IPS-11a (cell line): Measurements from ENCODE around the gene THADA.
A peak's percentile ranks its signal among the peaks of the same experiment; 100 is the strongest.

Experiments
- H3K4me3 ChIP-seq: one replicate; pipeline ENCODE4 v1.5.1; 2013; ENCODE audit warnings: low read depth, low read length, control low read depth

THADA gene

GRCh38 chr2:43255296-43255910 is 340.4 kb downstream of the THADA start:
- H3K4me3 ChIP-seq = no peak overlapping the region

DNA sequence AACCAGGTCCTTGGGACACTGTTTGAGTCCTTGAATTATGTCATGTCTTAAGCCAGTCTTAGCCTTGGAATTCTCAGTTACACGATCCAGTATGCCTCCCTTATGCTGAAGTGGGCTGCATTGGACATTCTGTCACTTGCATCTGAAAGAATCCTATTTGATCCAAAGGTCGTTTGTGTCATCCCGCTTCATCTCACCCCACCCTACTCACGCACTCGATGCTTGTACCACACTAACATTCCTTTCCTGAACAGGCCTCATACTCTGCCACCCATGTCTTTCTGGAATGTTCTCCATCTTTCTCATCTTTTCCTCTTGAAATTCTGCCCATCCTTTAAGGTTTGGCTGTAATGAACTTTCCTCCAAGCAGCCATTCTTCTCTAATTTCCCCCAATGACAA is 341.5 kb downstream of the THADA start:
- H3K4me3 ChIP-seq = no peak overlapping the region

DNA sequence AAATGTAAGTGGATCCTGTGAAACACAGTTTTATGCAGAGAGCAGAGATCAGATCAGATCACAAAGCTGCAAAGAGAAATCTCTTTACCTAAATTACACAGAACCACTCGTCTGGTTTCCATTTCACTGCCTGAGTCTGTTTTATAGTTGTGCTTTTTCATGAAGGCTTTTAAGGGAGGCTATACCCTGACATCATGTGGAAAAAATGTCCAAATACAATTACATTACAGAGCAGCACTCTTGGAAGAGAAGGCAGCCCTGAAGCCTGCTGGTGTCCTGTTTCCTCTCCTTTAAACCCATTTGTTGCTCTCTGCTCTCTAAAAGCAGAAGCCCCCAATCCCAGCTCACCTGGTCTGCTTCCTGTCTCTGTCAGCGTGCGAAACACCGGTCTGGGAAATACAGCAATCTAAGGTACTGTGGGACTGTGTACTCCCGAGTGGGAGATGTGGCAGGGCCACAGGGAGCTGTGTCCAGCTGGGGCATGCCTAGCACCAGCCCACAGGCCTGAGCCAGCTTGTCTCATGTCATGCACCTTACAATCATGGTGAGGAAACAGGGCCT is 344.6 kb downstream of the THADA start:
- no peak overlapping the region for H3K4me3 ChIP-seq

GRCh38 chr2:43250015-43250414 is 345.8 kb downstream of the THADA start:
- no peak overlapping the region for H3K4me3 ChIP-seq

- no peak overlapping the region for H3K4me3 ChIP-seq
Measured at GRCh38 chr2:43248621-43249020, 347.2 kb downstream of the THADA start.

DNA sequence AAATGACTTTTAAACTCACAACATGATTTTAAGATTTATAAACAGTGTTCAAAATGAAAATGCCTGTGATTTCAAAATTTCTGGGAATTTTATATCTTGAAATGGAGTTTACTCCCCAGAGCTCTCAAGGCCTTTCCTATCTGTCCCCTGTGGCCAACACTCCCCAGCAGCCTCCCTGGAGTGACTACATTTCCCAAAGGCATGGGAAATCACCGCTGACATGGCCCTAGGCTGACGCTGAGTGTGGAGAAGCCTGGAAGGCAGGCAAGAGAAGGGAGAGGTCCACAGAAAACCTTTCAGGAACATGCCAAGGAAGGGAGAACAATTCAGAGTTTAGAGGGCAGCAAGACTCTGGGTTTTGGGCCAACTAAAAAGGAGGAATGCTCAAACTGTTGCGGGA is 349.2 kb downstream of the THADA start:
- no peak overlapping the region for H3K4me3 ChIP-seq

DNA sequence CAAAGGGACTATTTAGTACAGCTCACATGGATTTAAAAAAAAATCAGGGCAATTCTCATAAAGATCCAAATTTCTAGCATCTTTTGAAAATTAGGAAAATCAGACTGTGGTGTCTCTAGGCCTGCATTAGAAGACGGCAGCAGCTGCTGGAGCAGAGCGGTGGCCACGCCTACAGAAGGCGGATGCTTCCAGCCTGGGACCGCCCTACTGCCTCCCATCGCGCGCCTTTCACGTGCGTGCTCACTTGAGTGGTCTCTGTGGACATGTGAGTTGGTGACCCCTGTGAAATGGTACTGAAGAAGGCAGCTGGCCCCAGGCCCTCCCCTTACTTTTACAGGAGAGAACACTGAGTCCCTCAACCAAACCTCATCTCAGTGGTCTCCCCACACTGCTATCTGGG is 354.3 kb downstream of the THADA start:
- no peak overlapping the region for H3K4me3 ChIP-seq

- H3K4me3 ChIP-seq = no peak overlapping the region
Measured at GRCh38 chr2:43240766-43241150, 355.1 kb downstream of the THADA start.

DNA sequence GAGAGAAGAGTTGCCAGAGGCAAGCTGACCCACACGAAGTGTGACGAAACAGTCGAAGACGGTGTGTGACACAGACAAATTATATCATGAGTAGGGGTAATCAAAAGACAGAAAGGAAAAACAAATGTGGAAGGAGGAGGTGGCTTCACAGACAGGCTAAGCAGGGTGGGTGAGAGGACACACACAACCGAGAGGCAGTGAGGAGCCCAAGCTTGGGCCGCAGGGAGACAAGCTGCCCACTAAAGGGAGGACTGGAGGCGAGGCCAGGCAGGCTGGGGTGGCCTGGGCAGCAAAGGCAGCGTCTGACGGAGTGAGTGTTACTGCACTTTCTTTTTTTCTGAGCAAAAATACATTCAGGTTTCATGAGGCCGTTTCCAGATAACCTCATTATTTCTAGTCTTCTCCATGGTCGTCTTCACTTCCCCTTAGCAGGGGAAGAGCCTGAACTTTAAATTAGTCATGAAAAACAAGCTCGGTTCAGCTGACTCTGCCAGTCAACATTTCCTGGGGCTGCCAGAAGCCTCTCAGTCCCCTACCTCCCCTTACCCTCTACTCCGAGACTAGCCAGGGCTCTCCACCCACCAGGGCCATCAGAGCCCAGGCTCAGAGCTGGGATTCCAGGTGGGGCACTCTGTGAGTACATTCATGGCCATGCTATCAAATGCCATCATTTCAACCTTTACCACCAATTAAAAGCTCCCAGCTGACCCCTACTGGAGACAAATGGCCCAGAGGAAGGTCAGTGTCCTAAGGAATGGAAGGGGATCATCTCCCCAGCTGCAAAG is 355.7 kb downstream of the THADA start:
- H3K4me3 ChIP-seq = no peak overlapping the region

DNA sequence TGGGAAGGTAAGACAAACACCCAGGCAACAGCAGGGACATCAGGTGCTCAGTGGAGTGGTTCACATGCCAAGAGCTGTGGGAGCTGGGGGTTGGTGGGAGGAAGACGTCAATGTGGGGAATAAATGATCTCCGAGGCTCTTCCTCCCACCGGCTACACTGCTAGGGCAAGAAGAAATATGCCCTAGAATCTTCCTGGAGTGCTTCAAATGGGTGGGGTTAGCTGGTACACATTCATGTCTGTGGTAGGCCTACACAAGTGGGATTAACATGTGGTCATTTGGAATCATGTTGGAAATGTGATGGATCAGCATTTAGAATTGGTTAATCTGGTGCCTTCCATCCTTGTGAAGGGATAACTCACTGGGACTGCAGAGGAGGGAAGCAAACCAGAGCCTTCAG is 357.0 kb downstream of the THADA start:
- no peak overlapping the region for H3K4me3 ChIP-seq

DNA sequence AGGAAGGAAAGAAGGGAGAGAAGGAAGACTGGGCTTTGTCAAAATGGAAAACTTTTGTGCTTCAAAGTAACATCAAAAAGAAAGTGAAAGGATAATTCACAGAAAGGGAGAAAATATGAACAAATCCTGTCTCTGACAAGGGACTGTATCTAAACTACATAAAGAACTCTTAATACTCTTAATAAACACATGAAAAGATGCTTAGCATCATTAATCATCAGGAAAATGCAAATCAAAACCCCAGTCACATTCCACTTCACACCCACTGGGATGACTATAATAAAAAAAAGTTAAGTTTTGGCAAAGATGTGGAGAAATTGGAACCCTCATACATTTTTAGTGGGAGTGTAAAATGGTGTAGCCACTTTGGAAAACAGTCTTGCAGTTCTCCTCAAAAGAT is 357.7 kb downstream of the THADA start:
- H3K4me3 ChIP-seq = no peak overlapping the region

DNA sequence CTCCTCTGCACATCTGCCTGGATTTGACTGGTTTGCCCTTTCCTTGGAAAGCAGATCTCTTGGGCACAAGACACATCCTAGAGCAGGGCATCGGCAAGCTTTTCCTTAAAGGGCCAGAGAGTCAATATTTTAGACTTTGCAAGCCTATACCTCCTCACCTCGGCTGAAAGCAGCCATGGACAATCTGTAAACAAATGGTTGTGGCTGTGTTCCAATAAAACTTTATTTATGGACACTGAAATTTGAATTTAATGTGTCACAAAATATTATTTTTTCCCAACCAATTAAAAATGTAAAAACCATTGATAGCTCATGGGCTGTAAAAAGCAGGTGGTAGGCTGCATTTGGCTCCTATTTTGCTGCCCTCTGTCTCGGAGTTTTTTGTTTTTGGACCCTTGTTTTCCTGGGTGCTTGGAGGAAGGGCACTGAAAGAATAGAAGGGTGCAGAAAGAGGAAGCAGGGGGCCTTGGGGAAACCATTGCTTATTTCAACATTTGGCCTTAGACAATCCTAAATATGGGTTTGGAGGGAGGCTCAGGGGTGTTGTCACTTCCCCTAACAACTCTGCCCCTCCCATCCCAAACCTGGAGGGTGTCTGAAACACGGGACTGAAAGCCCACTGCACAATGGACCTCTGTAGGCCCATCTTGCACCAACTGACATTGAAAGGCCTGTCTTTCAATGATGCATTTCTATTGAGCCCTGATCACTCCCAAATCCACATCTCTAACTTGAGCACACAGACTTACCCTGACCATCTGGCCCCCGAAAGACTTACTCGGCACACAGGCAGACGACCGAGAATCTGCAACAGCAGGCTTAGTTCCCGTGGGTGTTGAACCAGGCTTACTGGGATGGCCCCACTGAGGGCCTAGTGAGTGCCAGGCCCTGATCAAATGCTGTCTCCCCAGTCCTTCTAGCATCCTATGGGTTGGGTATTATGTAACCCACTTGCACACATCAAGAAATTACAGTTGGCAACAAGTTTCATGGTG is 362.3 kb downstream of the THADA start:
- H3K4me3 ChIP-seq = no peak overlapping the region

GRCh38 chr2:43230951-43231827 is 364.6 kb downstream of the THADA start:
- H3K4me3 ChIP-seq = no peak overlapping the region

- no peak overlapping the region for H3K4me3 ChIP-seq
Measured at GRCh38 chr2:43230351-43230885, 365.4 kb downstream of the THADA start.

- H3K4me3 ChIP-seq = no peak overlapping the region
Measured at GRCh38 chr2:43228756-43229659, 366.8 kb downstream of the THADA start.

DNA sequence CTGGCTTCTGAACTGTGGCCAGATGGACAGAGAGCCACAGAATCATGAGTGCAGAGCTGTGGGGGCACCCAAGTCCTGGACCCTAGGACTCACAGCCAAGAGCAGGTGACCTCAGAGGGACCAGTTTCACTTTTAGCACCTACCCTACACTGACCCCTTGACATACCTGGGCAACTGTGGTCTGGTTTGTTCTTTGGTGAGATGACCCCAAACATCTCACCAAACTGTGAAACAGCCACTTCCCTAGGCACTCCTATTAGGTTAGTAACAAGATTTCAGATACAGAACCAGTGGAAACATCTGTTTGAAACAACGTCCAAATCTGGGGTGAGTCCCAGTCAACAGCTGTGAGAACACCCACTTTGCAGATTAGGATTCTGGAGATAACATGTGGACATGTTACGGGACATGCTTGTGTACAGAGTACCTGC is 367.5 kb downstream of the THADA start:
- no peak overlapping the region for H3K4me3 ChIP-seq

DNA sequence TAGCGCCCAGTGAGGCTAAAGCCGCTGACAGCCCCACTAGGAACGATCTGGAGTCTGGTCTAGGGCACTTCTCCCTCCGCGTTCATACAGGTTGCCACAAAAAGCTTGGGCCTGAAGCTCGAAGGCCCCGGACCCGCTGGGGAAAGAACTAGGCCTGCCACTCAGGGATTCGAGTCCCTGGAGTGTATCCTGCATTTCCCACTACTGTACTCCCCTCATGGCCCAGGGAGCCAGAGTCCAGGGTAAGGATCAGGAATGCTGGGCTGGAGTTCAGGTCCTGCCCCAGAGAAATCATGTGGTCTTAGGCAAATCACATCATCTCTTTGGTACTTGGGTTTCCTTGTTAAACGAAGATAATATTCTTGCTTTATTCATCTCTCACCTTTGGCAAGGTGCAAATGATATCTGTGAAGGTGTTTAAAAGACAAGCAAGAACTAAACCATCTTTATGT is 368.0 kb downstream of the THADA start:
- peak overlapping the region; percentile 81 for H3K4me3 ChIP-seq

DNA sequence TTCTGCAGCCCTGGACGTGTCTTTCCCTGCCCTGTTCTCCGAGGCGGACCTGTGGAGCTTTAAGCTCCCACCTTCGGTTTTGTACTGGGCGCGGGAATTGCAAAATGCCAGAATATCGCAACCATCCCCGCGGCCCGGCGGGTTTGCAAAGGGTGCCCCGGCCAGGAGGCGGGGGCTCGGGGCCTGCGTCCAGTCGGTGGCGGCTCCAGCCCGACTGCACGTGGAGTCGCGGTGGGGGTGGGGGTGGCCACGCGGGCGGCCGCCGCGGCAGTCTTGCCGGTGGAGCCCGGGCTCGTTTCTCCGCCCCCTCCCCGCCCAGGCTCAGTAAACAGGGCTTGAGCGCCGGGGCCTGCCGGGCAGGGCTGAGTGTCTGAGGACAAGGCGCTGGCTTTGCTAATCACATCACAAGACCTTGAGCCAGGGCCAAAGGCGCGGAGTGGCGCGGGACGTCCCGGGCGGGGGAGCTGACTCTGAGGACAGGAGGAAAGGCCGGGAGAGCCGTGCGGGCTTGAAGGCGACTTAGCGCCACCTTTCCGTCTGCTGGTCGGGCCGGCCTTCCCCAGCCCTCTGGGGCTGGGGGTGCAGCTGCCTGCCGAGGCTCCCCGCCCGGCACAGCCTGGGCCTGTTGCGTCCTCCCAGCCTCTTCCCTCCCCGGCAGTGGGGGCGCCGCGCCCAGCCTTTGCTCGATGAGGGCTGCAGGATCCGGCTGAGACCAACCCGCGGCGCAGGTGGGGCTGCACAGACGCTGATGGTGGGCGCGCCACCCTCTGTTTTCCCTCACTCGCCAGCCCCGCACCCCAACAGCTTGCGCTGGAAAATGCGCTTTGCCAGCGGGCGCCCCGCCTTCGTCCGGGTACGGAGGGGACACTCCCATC is 368.6 kb downstream of the THADA start:
- peak overlapping the region; percentile 81 for H3K4me3 ChIP-seq
